NCI-H2029 (cell line): ENCODE measurements around the gene RALGAPB.

Source experiments
- DNase-seq: peaks from one replicate; lab custom pipeline; 2025; lab: John Stamatoyannopoulos, UW

Gene RALGAPB

GRCh38 chr20:38612751-38613515 lies 140.3 kb downstream of the RALGAPB start:
- DNase-seq: no peak

DNA sequence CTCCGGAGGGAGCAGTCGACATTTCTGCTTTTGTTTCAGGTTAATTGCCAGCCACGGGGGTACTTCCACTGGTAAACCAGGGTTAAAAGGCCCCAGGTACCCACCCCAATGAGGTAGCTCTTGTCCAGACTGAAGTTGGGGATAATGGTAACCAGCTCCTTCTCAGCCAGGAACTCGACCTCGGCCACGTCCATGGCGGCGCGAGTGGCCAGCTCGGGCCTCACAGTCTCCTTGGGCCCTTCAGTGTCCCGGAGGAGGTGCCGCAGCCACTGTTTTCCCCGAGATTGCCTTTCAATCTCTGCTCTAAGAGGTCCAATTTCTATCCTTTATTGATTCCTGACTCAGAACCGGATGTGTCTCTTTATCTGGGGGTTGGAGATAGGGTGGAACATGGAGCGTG lies 142.6 kb downstream of the RALGAPB start:
- DNase-seq: no peak

- DNase-seq: no peak
These were observed 143.8 kb downstream of the RALGAPB start for GRCh38 chr20:38616457-38616856.

DNA sequence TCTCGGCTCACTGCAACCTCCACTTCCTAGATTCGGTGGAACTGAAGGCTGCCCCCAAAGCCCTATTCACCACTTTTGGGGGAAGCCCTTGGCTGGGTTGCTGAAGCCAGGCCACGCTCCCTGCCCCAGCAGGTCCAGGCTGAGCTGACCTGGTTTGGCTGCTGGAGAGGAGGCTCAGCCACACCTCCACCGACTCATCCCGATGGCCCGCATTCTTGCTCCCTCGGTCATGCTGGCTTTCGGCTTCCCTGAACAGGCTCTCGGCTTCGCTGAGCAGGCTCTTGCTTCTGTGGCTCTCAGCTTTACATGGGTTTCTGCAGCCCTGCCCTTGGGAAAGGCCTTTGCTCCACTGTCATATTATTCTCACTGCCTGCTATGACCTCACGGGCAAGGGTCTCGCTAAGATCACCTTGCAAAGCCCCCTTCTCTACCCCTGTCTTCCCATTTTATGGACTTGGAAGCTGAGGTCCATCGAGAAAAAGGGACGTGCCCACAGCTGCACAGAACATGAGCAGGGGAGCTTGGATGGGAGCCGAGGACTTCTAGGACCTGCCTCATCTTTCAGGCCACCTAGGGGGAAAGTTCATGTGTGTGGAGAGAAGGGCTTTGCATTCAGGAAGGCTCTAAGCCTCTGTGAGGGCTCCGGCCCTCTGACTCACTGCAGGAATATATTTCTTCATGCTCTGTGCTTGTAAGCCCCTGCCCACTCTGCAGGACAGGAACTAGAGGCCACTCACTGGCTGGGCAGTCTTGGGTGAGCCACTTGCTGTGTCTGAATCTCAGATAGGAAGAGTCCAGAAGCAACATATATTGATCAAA lies 144.6 kb downstream of the RALGAPB start:
- no peak for DNase-seq

DNA sequence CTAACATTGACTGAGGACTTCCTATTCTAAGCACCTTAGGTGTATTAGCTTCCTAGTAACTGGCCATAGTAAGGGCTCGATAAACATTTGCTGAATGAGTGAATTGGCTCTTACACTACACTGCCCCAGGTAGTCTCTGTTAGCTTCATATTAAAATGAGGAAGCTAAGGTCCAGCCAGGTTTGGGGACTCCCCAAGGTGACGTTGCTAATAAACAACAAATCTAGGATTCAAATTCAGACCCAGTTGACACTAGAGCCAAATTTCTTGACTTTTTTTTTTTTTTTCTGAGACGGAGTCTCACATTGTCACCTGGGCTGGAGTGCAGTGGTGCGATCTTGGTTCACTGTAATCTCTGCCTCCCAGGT lies 145.2 kb downstream of the RALGAPB start:
- no peak for DNase-seq

DNA sequence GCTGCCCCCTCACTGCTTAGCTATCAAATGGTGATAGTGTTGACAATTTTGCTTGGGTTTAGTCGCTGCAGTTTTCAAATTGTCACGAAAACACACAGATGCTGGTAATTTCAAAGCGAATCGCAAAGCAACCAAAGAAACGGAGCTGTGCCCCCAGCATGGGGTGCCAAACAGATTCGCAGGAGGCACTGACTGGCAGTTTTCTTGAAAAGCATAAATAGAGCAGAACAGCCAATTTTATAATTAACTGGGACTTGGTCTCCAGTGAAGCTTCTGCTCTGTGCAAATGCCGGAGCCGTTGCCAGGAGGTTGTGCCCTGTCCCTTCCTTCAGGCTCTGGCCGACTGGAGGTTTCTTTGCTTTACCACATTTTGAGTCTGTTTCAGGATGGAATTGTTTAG lies 147.8 kb downstream of the RALGAPB start:
- no peak for DNase-seq

- no peak for DNase-seq
These were observed 150.4 kb downstream of the RALGAPB start for GRCh38 chr20:38623061-38623460.

- DNase-seq: no peak
These were observed 151.4 kb downstream of the RALGAPB start for GRCh38 chr20:38624084-38624483.

GRCh38 chr20:38625896-38626295 lies 153.3 kb downstream of the RALGAPB start:
- DNase-seq: no peak

DNA sequence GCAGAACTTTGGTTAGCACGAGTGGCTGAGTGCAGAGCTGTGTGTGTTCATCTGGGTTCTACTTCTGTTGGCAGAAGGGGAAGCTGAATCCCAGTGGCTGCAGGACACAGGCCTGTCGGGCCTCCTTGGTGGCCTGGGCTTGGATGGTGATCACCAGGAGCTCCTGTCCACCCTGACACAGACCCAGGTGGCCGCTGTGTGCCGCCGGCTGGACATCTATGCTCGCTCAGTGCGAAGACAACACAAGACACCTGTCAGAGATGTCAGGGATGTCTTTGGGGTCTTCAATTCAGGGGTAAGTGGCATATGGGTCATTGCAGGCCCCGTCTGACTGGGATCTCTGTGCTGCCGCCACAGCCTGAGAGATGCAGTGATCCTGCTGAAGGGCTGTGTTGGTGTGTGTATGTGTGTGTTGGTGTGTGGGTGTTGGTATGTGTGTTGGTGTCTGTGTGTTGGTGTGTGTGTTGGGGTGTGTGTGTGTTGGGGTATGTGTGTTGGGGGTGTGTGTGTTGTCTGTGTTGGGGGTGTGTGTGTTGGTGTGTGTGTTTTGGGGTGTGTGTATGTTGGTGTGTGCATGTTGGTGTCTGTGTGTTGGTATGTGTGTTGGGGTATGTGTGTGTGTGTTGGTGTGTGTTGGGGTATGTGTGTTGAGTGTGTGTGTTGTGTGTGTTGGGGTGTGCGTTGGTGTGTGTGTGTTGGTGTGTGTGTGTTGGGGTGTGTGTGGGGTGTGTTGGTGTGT lies 154.4 kb downstream of the RALGAPB start:
- DNase-seq: no peak
